SJCRH30 (cell line): ENCODE results near the gene MVB12B. TPM values are rescaled to one million over a fixed set of nuclear protein-coding genes. Genes with fewer than 3 reads are reported as not detected.
A peak's percentile ranks its signal among the peaks of the same experiment; 100 is the strongest.

Experiments
- DNase-seq, 2 experiments: peaks; one replicate each; pipeline ENCODE4 v3.0.0-alpha.2; 2015 to 2020
- H3K27ac ChIP-seq: fragments of 250-450 bp; sonication (Bioruptor Pico); 2 replicates; pipeline ENCODE4 v1.5.1; 2020; ENCODE audit warnings: mild to moderate bottlenecking, moderate library complexity
- H3K27me3 ChIP-seq: fragments of 250-450 bp; sonication (Bioruptor Pico); 2 replicates; pipeline ENCODE4 v1.5.1; 2020; ENCODE audit warnings: mild to moderate bottlenecking, moderate library complexity
- H3K36me3 ChIP-seq: fragments of 250-450 bp; sonication (Bioruptor Pico); 2 replicates; pipeline ENCODE4 v1.5.1; 2020; ENCODE audit warnings: mild to moderate bottlenecking, moderate library complexity
- H3K4me1 ChIP-seq: fragments of 250-450 bp; sonication (Bioruptor Pico); 2 replicates; pipeline ENCODE4 v1.5.1; 2020; ENCODE audit warnings: mild to moderate bottlenecking, moderate library complexity
- H3K4me3 ChIP-seq: fragments of 250-450 bp; sonication (Bioruptor Pico); 2 replicates; pipeline ENCODE4 v1.5.1; 2020; ENCODE audit warnings: mild to moderate bottlenecking, moderate library complexity
- H3K9me3 ChIP-seq: fragments of 250-450 bp; sonication (Bioruptor Pico); replicated peaks from 2 replicates; pipeline ENCODE4 v1.5.1; 2020; ENCODE audit warnings: mild to moderate bottlenecking, moderate library complexity
- total RNA-seq: library from RNA; depleted of rRNA; stranded (reverse); fragments of >200 nt; shearing (Covaris generic); gene quantifications from 2 replicates; pipeline ENCODE4 v1.2.3, GENCODE V29; 2014

Gene MVB12B
- total RNA-seq, 1 experiment from 2014 or later = 21.9 TPM

DNA sequence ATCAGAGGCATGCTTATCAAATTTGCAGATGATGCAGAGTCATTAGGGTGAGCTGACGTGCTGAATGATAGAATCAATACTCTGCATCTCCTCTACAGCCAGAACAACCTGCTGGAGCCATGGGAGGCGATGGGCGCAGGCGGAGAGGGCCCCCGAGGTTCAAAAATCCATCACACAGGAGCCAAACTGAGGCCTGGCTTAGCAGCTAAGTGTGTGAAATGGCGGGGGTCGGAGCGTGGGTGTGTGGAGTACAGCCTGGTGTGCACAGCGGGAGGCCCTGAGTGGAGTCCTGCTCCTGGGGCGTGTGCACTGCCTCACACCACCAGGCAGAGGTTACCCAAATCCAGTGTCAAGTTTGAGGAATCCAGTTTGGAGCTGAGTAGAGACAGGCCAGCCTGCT lies 73.2 kb downstream of the MVB12B start:
- peaks cover 44% of the 10 kb centered on the region for H3K4me1 ChIP-seq
- no peak for DNase-seq
- H3K9me3 ChIP-seq = no peaks in the 10 kb centered on the region
- H3K4me3 ChIP-seq = no peak overlapping the region
- no peaks in the 10 kb centered on the region for H3K27me3 ChIP-seq
- H3K27ac ChIP-seq = no peak overlapping the region
- peaks cover 9% of the 10 kb centered on the region for H3K36me3 ChIP-seq

DNA sequence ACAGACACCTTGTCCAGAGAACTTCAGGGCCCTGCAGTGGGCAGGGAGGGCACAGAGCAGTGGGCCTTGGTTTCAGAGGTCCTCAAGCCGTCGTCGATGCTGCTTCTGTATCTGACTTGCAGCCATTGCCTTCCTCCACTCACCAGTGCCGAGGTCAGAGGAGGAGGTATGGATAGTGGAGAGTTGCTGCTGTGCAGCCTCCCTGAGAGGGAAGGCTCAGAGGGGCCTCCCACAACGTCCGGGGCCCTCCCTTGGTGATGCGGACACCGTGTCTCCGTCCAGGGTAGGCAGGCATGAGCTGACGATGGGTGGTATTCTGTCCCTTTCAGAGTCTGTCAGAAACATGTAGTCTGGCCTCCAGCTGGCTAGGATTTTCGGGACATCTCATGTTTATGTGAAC lies 73.9 kb downstream of the MVB12B start:
- Histone ChIP-seq H3K4me3 (no peak overlapping the region), H3K27ac (no peak overlapping the region; the same call in 1 of the 2 replicates), H3K9me3 (no peaks in the 10 kb centered on the region), H3K4me1 (peaks cover 36% of the 10 kb centered on the region), H3K27me3 (no peaks in the 10 kb centered on the region), H3K36me3 (peaks cover 9% of the 10 kb centered on the region)
- DNase-seq = no peak

DNA sequence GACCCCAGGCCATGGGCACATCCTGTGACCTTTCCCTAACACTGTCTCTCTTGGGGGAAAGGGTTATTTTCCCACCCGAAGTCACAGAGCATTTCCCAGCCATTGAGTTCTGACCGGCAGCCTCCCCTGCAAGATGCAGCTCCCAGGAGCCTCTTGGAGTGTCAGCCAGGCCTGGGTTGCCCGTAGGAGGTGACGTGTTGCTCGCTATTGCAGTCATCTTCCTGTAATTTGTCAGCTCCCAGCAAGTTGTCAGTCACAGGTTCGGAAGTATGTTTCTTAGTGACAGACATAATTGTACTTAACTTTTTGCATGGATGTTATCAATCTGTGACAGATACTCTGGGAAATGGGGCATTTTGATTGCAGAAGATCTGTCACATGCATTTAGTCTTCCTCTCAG lies 74.5 kb downstream of the MVB12B start:
- peak overlapping the region; percentile 40 for H3K27ac ChIP-seq
- no peak overlapping the region for H3K4me3 ChIP-seq
- DNase-seq = no peak
- peaks cover 31% of the 10 kb centered on the region for H3K4me1 ChIP-seq
- peaks cover 9% of the 10 kb centered on the region for H3K36me3 ChIP-seq
- no peaks in the 10 kb centered on the region for H3K9me3 ChIP-seq
- H3K27me3 ChIP-seq = no peaks in the 10 kb centered on the region

GRCh38 chr9:126401581-126401980 lies 75.0 kb downstream of the MVB12B start:
- no peak overlapping the region for H3K4me3 ChIP-seq
- no peaks in the 10 kb centered on the region for H3K9me3 ChIP-seq
- H3K4me1 ChIP-seq = peaks cover 26% of the 10 kb centered on the region
- peak overlapping the region; percentile 40 for H3K27ac ChIP-seq
- H3K27me3 ChIP-seq = no peaks in the 10 kb centered on the region
- peaks cover 11% of the 10 kb centered on the region for H3K36me3 ChIP-seq
- DNase-seq = peak; percentile 76 to 79

GRCh38 chr9:126403397-126403796 lies 76.8 kb downstream of the MVB12B start:
- Histone ChIP-seq H3K27ac (no peak overlapping the region), H3K4me3 (no peak overlapping the region), H3K36me3 (peaks cover 11% of the 10 kb centered on the region), H3K4me1 (peaks cover 16% of the 10 kb centered on the region), H3K27me3 (no peaks in the 10 kb centered on the region), H3K9me3 (no peaks in the 10 kb centered on the region)
- no peak for DNase-seq

DNA sequence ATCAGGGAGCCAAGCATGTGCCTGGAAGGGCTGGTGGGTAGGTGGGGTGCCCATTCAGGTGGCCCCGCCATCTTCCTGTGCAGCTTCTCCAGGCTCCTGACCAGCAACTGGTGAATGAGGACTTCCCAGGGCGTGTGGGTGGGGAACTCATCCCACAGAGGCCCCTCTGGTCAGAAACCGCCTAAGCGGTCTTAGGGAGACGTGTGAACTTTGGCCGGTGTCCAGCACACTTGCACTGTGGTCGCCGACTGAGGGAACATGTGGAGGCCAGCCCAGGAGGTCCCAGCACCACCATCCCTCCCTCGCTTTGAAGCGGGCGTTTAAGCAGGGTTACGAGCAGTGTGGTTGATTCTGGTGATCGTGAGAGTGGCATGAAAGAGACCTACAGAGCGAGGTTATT lies 77.8 kb downstream of the MVB12B start:
- peak; percentile 30 to 43 for DNase-seq
- peaks cover 6% of the 10 kb centered on the region for H3K36me3 ChIP-seq
- no peak overlapping the region for H3K4me3 ChIP-seq

DNA sequence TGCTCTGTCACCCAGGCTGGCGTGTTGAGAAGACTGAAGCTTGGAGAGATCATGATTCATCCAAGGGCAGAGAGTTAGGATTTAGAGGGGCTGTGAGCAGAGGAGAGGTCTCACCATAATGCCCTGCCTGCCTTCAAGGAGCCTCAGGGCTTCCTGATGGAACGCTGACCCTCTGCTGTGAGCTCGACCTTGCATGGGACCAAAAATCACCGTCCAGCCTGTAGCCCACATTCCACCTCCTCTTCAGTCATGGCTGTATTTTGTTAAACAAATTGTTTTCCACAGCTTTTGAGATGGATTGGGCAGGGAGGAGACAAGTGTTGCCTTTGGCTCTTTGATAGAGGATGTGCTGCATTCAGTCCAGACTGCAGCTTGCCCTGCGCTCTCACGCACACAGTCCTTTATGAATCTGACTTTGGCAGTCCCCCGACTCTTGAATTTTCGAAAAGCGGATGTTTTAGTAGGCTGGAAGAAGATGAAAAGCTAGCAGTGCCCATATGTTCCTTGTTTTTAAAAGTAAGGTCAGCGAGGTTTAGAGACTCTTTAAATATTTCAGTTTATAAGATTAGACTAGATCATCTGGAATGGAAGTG lies 79.5 kb downstream of the MVB12B start:
- Histone ChIP-seq H3K9me3 (no peaks in the 10 kb centered on the region), H3K27ac (no peak overlapping the region), H3K4me3 (no peak overlapping the region), H3K36me3 (peaks cover 9% of the 10 kb centered on the region), H3K4me1 (peaks cover 11% of the 10 kb centered on the region), H3K27me3 (no peaks in the 10 kb centered on the region)
- DNase-seq = no peak

More for the DNA sequence above, 77.8 kb downstream of the MVB12B start:
- Histone ChIP-seq H3K9me3 (no peaks in the 10 kb centered on the region), H3K4me1 (peaks cover 16% of the 10 kb centered on the region), H3K27me3 (no peaks in the 10 kb centered on the region), H3K27ac (no peak overlapping the region)

- Histone ChIP-seq H3K4me1 (peaks cover 10% of the 10 kb centered on the region), H3K36me3 (peaks cover 10% of the 10 kb centered on the region), H3K27ac (no peak overlapping the region), H3K9me3 (no peaks in the 10 kb centered on the region), H3K4me3 (no peak overlapping the region), H3K27me3 (no peaks in the 10 kb centered on the region)
- DNase-seq = no peak
Measured at GRCh38 chr9:126407114-126407870, 80.7 kb downstream of the MVB12B start.

- DNase-seq = no peak
- Histone ChIP-seq H3K4me1 (peaks cover 10% of the 10 kb centered on the region), H3K9me3 (no peaks in the 10 kb centered on the region), H3K36me3 (peaks cover 10% of the 10 kb centered on the region), H3K27ac (no peak overlapping the region), H3K4me3 (no peak overlapping the region), H3K27me3 (no peaks in the 10 kb centered on the region)
Measured at GRCh38 chr9:126408004-126408403, 81.4 kb downstream of the MVB12B start.

DNA sequence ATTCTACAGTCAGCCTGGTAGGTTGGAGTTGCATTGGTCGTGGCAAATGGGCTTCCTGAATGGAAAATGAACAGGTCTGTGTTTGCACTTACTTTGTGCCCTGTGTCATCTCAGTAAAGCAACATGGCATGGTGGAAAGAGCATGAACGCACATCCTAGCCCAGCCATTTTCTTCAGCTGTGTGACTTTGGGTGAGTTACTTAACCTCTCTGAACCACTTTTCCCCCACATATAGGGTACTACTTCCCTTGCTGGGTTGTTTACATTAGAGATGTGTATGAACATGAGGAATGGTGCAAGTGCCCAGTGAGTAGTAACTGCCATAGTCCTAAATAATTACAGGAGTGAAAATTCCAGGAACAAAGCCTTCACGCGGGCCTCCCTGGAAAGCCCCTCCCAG lies 83.6 kb downstream of the MVB12B start:
- Histone ChIP-seq H3K4me3 (no peak overlapping the region), H3K36me3 (peaks cover 6% of the 10 kb centered on the region), H3K27me3 (no peaks in the 10 kb centered on the region), H3K4me1 (peaks cover 10% of the 10 kb centered on the region), H3K9me3 (no peaks in the 10 kb centered on the region), H3K27ac (no peak overlapping the region)
- DNase-seq = no peak

- no peak overlapping the region for H3K4me3 ChIP-seq
- peak in 1 of 2 experiments; percentile 44 for DNase-seq
- H3K27ac ChIP-seq = peak overlapping the region; percentile 63
- H3K4me1 ChIP-seq = peaks cover 10% of the 10 kb centered on the region
- no peaks in the 10 kb centered on the region for H3K9me3 ChIP-seq
- peaks cover 3% of the 10 kb centered on the region; the same call in 1 of the 2 replicates for H3K36me3 ChIP-seq
- no peaks in the 10 kb centered on the region for H3K27me3 ChIP-seq
Measured at GRCh38 chr9:126411225-126411947, 84.8 kb downstream of the MVB12B start.

DNA sequence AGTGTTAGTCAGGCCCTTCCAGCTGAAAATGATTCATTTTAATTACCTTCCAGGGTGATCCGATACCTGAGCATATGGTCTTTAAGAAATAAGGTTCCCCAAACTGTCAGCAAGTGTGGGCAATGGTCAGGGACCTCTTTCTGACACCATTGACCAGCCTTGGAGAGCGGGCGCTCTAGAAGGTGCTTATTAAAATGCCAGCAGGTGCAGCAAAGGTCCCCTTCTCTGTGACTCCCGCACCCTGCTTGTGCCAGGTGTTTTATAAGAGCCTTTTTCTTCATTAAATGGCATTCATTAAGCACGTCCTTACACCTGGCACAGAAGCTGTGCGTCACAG lies 85.3 kb downstream of the MVB12B start:
- Histone ChIP-seq H3K36me3 (peaks cover 3% of the 10 kb centered on the region; the same call in 1 of the 2 replicates), H3K9me3 (no peaks in the 10 kb centered on the region), H3K27ac (peak overlapping the region; percentile 63), H3K27me3 (no peaks in the 10 kb centered on the region), H3K4me1 (peaks cover 11% of the 10 kb centered on the region), H3K4me3 (no peak overlapping the region)
- DNase-seq = no peak

DNA sequence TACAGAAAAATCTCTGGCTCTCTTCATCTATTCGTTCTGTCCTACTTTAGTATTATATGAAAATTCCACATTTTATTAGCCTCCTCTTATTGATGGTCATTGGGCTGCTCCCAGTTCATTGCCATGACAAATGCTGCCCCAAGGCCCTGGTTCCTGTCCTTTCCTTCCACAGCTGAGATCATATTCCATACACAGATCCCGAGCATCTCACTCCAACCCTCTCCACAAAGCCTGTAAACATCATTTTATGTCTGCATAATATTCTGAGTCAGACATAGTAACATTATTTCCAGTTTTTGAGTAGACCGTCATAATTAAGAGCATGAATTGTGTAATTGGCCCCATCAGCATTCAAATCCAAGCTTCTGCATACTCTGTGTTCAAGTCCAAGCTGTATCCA lies 86.3 kb downstream of the MVB12B start:
- Histone ChIP-seq H3K27ac (no peak overlapping the region), H3K4me1 (peaks cover 15% of the 10 kb centered on the region), H3K36me3 (peaks cover 3% of the 10 kb centered on the region; the same call in 1 of the 2 replicates), H3K27me3 (no peaks in the 10 kb centered on the region), H3K4me3 (no peak overlapping the region), H3K9me3 (no peaks in the 10 kb centered on the region)
- DNase-seq = no peak

DNA sequence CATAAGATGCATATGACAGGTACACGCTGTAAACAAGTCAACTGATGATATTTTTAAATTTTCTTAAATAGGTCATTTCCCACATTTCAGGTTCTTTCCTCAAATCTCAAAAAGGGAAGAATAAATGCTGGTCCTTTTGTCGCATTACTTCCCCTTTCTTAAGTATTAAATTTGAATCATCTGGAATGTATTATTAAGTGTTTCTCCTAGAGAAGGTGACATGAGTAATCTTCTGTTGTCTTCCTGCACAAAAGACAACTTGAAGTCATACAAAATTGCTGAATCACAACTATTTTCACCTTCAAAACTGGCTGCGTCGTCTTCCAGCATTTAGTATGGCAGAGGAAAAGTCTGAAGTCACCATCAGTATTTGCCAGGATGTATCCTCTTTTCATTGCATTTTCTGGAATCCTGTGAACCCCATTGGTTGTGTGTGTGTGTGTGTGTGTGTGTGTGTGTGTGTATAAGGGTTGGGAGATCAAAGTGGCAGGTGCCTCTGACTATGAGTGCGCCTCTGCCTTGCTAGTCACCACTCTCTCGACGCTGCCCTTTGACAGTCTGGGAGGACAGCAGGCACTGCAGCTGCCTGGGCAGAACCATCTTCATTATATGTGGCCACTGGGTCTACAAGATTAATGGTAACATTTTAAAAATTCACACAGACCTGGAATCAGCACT lies 86.9 kb downstream of the MVB12B start:
- Histone ChIP-seq H3K36me3 (peaks cover 3% of the 10 kb centered on the region; the same call in 1 of the 2 replicates), H3K27me3 (no peaks in the 10 kb centered on the region), H3K9me3 (no peaks in the 10 kb centered on the region), H3K4me1 (peaks cover 15% of the 10 kb centered on the region), H3K27ac (no peak overlapping the region), H3K4me3 (no peak overlapping the region)
- DNase-seq = no peak
